Stimulated activated CD4-positive, alpha-beta T cell treated with anti-CD3 and anti-CD28 coated beads, TNF-alpha, amount 100 ng/mL, for 4 hours (primary cell): Measurements from ENCODE around the gene DDIT3.

ENCODE experiments used
- DNase-seq, 3 experiments: peaks; one replicate each; pipeline ENCODE4 v3.0.0-alpha.2; 2020; ENCODE audit warnings: low read depth in 3 of 3

Gene DDIT3

GRCh38 chr12:57467915-57468314 is 52.4 kb downstream of the DDIT3 start:
- DNase-seq = no peak

GRCh38 chr12:57467212-57467874 is 53.0 kb downstream of the DDIT3 start:
- no peak for DNase-seq
